K562 (cell line): ENCODE data around the gene SRL. TPM values are rescaled to one million over a fixed set of nuclear protein-coding genes. Genes with fewer than 3 reads are reported as not detected.
A peak's percentile ranks its signal among the peaks of the same experiment; 100 is the strongest.

Experiments
- CREB5 ChIP-seq: fragments of 250-450 bp; sonication (Bioruptor Pico); IDR thresholded peaks from 2 replicates; pipeline ENCODE4 v1.5.0; 2020; ENCODE audit warnings: mild to moderate bottlenecking
- DPF2 ChIP-seq: fragments of 450-650 bp; IDR thresholded peaks from 2 replicates; pipeline ENCODE4 v1.6.1; 2016
- ELK3 ChIP-seq: fragments of 450-650 bp; formaldehyde crosslinking; IDR thresholded peaks from 2 replicates; pipeline ENCODE4 v1.4.0; 2020; ENCODE audit warnings: mild to moderate bottlenecking
- ESRRB ChIP-seq: fragments of 250-450 bp; sonication (Bioruptor Pico); IDR thresholded peaks from 2 replicates; pipeline ENCODE4 v1.5.0; 2020; ENCODE audit warnings: mild to moderate bottlenecking, moderate library complexity, borderline replicate concordance
- FOXP4 ChIP-seq: sonication (generic); formaldehyde crosslinking; IDR thresholded peaks from 2 replicates; pipeline ENCODE4 v1.8.0; 2022; ENCODE audit warnings: mild to moderate bottlenecking, missing genetic modification reagents, borderline replicate concordance
- IFI16 ChIP-seq: fragments of 250-450 bp; sonication (Bioruptor Pico); IDR thresholded peaks from 2 replicates; pipeline ENCODE4 v2.1.2; 2022; ENCODE audit warnings: mild to moderate bottlenecking, inconsistent platforms
- KDM4B ChIP-seq, 2 experiments: fragments of 450-650 bp in 1 of 2; sonication (generic) in 1 of 2; IDR thresholded peaks; 2 replicates each; pipeline ENCODE4 v1.6.1; 2016 to 2017; ENCODE audit warnings: borderline replicate concordance in 2 of 2, antibody characterized with exemption in 1 of 2, low read depth in 1 of 2, mild to moderate bottlenecking in 1 of 2
- KLF1 ChIP-seq: fragments of 450-650 bp; IDR thresholded peaks from 2 replicates; pipeline ENCODE4 v1.6.1; 2016; ENCODE audit warnings: missing genetic modification characterization, missing compliant biosample characterization
- MITF ChIP-seq: IDR thresholded peaks from 2 replicates; pipeline ENCODE4 v1.6.1; 2014; ENCODE audit warnings: antibody characterized with exemption
- NKRF ChIP-seq: fragments of 450-650 bp; IDR thresholded peaks from 2 replicates; pipeline ENCODE4 v1.6.1; 2016; ENCODE audit warnings: borderline replicate concordance
- NRF1 ChIP-seq, 2 experiments: fragments of 450-650 bp; IDR thresholded peaks in 1 of 2; conservative IDR thresholded peaks in 1 of 2; 2 replicates each; pipeline ENCODE4 v1.6.1; 2014; ENCODE audit warnings: mild to moderate bottlenecking in 2 of 2
- PCBP1 ChIP-seq: fragments of 200-400 bp; formaldehyde crosslinking; IDR thresholded peaks from 2 replicates; pipeline ENCODE4 v1.6.1; 2018; ENCODE audit warnings: mild to moderate bottlenecking, low read depth, low read length; ENCODE audit not compliant: poor library complexity, severe bottlenecking
- PHF8 ChIP-seq: fragments of 200-600 bp; sonication (generic); IDR thresholded peaks from 2 replicates; pipeline ENCODE4 v1.6.1; 2012; ENCODE audit warnings: mixed run types, mild to moderate bottlenecking, inconsistent platforms, low read length, moderate library complexity, borderline replicate concordance
- RBFOX2 ChIP-seq: fragments of 200-400 bp; formaldehyde crosslinking; IDR thresholded peaks from 2 replicates; pipeline ENCODE4 v1.6.1; 2017; ENCODE audit warnings: low read depth, mild to moderate bottlenecking, low read length, moderate library complexity
- SMARCE1 ChIP-seq: fragments of 450-650 bp; IDR thresholded peaks from 2 replicates; pipeline ENCODE4 v1.7.1; 2016; ENCODE audit warnings: mild to moderate bottlenecking
- TCF7 ChIP-seq: sonication (generic); IDR thresholded peaks from 2 replicates; pipeline ENCODE4 v1.6.1; 2016; ENCODE audit warnings: antibody characterized with exemption, borderline replicate concordance
- ZC3H11A ChIP-seq: IDR thresholded peaks from 2 replicates; pipeline ENCODE4 v1.6.1; 2012; ENCODE audit warnings: low read depth, low read length, improper control_type of control experiment
- ZNF584 ChIP-seq: fragments of 200-800 bp; sonication (Bioruptor generic); IDR thresholded peaks from 2 replicates; pipeline ENCODE4 v1.6.1; 2016; ENCODE audit warnings: low read depth, mild to moderate bottlenecking, missing genetic modification characterization, missing compliant biosample characterization
- polyA plus RNA-seq, 8 experiments: library from polyadenylated mRNA; depleted of rRNA in 4 of 8; stranded (reverse) in 5 of 8; unstranded in 3 of 8; fragments of >200 nt; fragmentation: Nextera tagmentation in 2 of 8; fragmentation: Illumina TruSeq in 1 of 8; extraction: Ambion mirVana in 2 of 8; extraction: Trizol in 1 of 8; gene quantifications; 2 replicates each; pipeline versions ENCODE4 v1.2.1 to v1.2.3, GENCODE V29; 2011 to 2014; ENCODE audit warnings: inconsistent platforms in 1 of 8, missing spikeins in 1 of 8
- total RNA-seq, 7 experiments: library from RNA; depleted of rRNA in 6 of 7; stranded (reverse); fragments of >200 nt in 6 of 7; fragmentation: Illumina TruSeq in 2 of 7; extraction: Trizol in 2 of 7; gene quantifications; 2 replicates each; pipeline versions ENCODE4 v1.2.1 to v1.2.3, GENCODE V29; 2011 to 2021; ENCODE audit warnings: low replicate concordance in 1 of 7

Gene SRL
- total and polyA plus RNA-seq, 9 of the 15 experiments (the other 6 are each of a cell fraction or from before 2014, with no cell fraction given): 0.01 TPM; not detected in 8

- TF ChIP-seq ZC3H11A (peak; percentile 87; the same call in 1 of the 2 replicates), NKRF (no peak), IFI16 (CRISPR knock-in tag) (no peak), ZNF584 (CRISPR knock-in tag) (peak; percentile 64; the same call in 1 of the 2 replicates), TCF7 (no peak), CREB5 (no peak), KLF1 (tag) (no peak), PHF8 (no peak), ELK3 (CRISPR knock-in tag) (no peak), RBFOX2 (peak; percentile 50; the same call in 1 of the 2 replicates), MITF (no peak), NRF1 (conservative IDR thresholded peaks at IDR 0.05 in 1 of 2, IDR thresholded peaks at IDR 0.05 in 1 of 2) (peak in 1 of 2 experiments; percentile 26; a peak in 1 of 4 replicates), KDM4B (IDR thresholded peaks at IDR 0.05; ENCODE audit: borderline replicate concordance in 2 of 2, low read depth in 1 of 2) (no peak), ESRRB (no peak), SMARCE1 (no peak), PCBP1 (no peak), FOXP4 (CRISPR knock-in tag) (no peak), DPF2 (no peak)
These were observed 2.6 kb upstream of the SRL start (continued) for GRCh38 chr16:4244254-4245076.
